ENCODE results near the gene PCYT1A.

Gene PCYT1A

GRCh38 chr3:196203846-196204245, 83.7 kb downstream of the PCYT1A start:
- no peak for TF ChIP-seq CTCF (IDR thresholded peaks at IDR 0.05; ENCODE audit: control insufficient read depth, extremely low read depth, insufficient read depth)
- DNase-seq (ENCODE audit: low read depth) = no peak
- H3K4me3 ChIP-seq (ENCODE audit: low read depth, low read length) = no peak overlapping the region

- no peak overlapping the region for H3K4me3 ChIP-seq (ENCODE audit: low read depth, low read length)
- DNase-seq (ENCODE audit: low read depth) = no peak
- no peak for TF ChIP-seq CTCF (IDR thresholded peaks at IDR 0.05; ENCODE audit: control insufficient read depth, extremely low read depth, insufficient read depth)
These were observed 85.0 kb downstream of the PCYT1A start for GRCh38 chr3:196202516-196202970.

GRCh38 chr3:196198771-196199753, 88.5 kb downstream of the PCYT1A start:
- no peak for DNase-seq (ENCODE audit: low read depth)
- no peak for TF ChIP-seq CTCF (IDR thresholded peaks at IDR 0.05; ENCODE audit: control insufficient read depth, extremely low read depth, insufficient read depth)
- H3K4me3 ChIP-seq (ENCODE audit: low read depth, low read length) = no peak overlapping the region

- DNase-seq (ENCODE audit: low read depth) = no peak
- H3K4me3 ChIP-seq (ENCODE audit: low read depth, low read length) = no peak overlapping the region
- no peak for TF ChIP-seq CTCF (IDR thresholded peaks at IDR 0.05; ENCODE audit: control insufficient read depth, extremely low read depth, insufficient read depth)
These were observed 89.3 kb downstream of the PCYT1A start for GRCh38 chr3:196198081-196198675.

- no peak for TF ChIP-seq CTCF (IDR thresholded peaks at IDR 0.05; ENCODE audit: control insufficient read depth, extremely low read depth, insufficient read depth)
- no peak for DNase-seq (ENCODE audit: low read depth)
- no peak overlapping the region for H3K4me3 ChIP-seq (ENCODE audit: low read depth, low read length)
These were observed 90.0 kb downstream of the PCYT1A start for GRCh38 chr3:196197524-196197923.

- no peak for DNase-seq (ENCODE audit: low read depth)
- no peak overlapping the region for H3K4me3 ChIP-seq (ENCODE audit: low read depth, low read length)
- TF ChIP-seq CTCF (IDR thresholded peaks at IDR 0.05; ENCODE audit: control insufficient read depth, extremely low read depth, insufficient read depth) = no peak
These were observed 91.8 kb downstream of the PCYT1A start for GRCh38 chr3:196195664-196196265.
